ENCODE results near the gene SLC25A11. TPM values are rescaled to one million over a fixed set of nuclear protein-coding genes. Genes with fewer than 3 reads are reported as not detected.

SLC25A11 gene
- total RNA-seq, 4 donors from 2014 or later, result 25.3 to 85.5 (median 27.9) TPM

DNA sequence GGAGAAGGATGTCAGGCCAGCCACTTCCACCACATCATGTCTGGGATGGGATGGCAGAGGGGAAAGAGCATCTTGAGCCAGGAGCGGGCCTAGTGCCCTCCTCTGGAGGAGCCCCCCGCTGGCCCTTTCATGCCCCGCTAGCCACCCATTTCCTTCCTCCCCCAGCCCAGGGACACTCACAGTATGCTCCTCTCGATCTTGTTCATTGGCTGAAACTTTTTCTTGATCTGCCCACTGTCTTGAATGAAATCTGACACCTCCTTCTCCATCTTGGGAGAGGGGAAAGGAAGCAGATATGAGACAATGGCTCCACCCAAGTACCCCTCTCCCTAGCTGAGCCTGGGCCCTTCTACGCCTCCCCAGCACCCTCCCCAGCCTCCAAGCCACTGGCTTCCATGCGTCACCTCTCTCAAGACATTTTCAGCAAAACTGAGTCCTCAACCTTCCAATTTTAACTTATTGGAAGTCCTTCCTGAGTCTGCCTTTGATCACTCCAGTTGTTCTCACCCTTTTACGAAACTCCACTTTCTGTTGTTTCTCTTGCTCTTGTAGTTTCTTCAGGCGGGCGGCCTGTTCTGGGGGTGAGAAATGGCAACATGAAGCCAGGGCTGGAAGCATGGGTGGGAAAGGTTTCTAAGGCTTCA lies 20.6 kb upstream of the SLC25A11 start:
- TF ChIP-seq CTCF (IDR thresholded peaks at IDR 0.05; ENCODE audit: low read depth), result no peak

DNA sequence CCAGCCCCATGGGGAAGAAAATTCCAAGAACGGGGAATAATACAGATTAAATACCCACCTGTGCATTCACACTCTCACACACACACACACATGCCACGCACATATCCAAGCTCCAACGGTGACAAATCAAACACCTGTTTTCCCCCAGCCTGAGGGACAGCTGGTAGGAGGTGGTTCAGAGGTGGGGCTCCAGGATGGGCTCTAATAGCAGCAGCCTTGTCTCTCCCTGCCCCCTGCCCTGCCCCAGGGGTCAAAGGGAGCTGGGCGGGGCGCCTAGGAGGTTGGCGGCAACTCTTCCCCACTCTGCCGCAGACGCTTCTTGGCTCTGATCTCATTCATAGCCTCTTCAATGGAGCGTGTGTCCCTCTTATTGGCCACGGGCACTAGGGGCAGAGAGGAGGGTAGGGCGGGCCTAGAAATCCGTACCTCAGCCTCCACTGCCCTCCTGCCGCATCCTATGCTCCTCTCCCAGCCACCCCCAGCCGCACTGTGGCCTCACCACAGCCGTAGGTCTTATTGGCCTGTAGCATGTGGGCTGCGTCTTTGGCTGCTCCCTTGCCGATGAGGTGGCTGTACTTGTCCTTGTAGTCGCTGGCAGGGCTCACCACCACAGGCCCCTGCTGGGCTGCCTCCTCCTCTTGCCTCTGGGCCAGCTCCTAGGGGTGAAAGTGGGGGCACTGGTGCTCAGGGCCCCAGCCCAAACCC lies 19.6 kb upstream of the SLC25A11 start:
- no peak for TF ChIP-seq CTCF (IDR thresholded peaks at IDR 0.05; ENCODE audit: low read depth)

- no peak for TF ChIP-seq CTCF (IDR thresholded peaks at IDR 0.05; ENCODE audit: low read depth)
Measured at GRCh38 chr17:4958102-4958501, 18.3 kb upstream of the SLC25A11 start.

- no peak for TF ChIP-seq CTCF (IDR thresholded peaks at IDR 0.05; ENCODE audit: low read depth)
Measured at GRCh38 chr17:4956493-4957061, 16.7 kb upstream of the SLC25A11 start.

- TF ChIP-seq CTCF (IDR thresholded peaks at IDR 0.05; ENCODE audit: low read depth), result no peak
Measured at GRCh38 chr17:4955091-4955490, 15.2 kb upstream of the SLC25A11 start.

- no peak for TF ChIP-seq CTCF (IDR thresholded peaks at IDR 0.05; ENCODE audit: low read depth)
Measured at GRCh38 chr17:4953451-4953961, 13.7 kb upstream of the SLC25A11 start.

GRCh38 chr17:4951486-4951885 lies 11.6 kb upstream of the SLC25A11 start:
- no peak for TF ChIP-seq CTCF (IDR thresholded peaks at IDR 0.05; ENCODE audit: low read depth)
